22Rv1 (cell line): Measurements from ENCODE around the gene ARSK.

Source experiments
- H3K27ac ChIP-seq: fragments of 450-650 bp; 2 replicates; pipeline ENCODE4 v1.5.1; 2017
- CTCF ChIP-seq: fragments of 450-650 bp; IDR thresholded peaks from 2 replicates; pipeline ENCODE4 v1.5.1; 2017; ENCODE audit warnings: mild to moderate bottlenecking
- ZFX ChIP-seq: fragments of 450-650 bp; IDR thresholded peaks from 2 replicates; pipeline ENCODE4 v1.6.1; 2017; ENCODE audit warnings: antibody characterized with exemption, borderline replicate concordance

Gene ARSK

GRCh38 chr5:95533106-95533505, 21.8 kb upstream of the ARSK start:
- no peak overlapping the region for H3K27ac ChIP-seq
- no peak for TF ChIP-seq ZFX
- TF ChIP-seq CTCF: no peak

GRCh38 chr5:95533761-95534160, 21.1 kb upstream of the ARSK start:
- TF ChIP-seq CTCF: no peak
- no peak for TF ChIP-seq ZFX
- H3K27ac ChIP-seq: no peak overlapping the region

GRCh38 chr5:95537501-95537900, 17.4 kb upstream of the ARSK start:
- no peak for TF ChIP-seq CTCF
- TF ChIP-seq ZFX: no peak
- H3K27ac ChIP-seq: no peak overlapping the region

- H3K27ac ChIP-seq: peak overlapping the region; percentile 39
- TF ChIP-seq ZFX (no peak), CTCF (no peak)
Observed at GRCh38 chr5:95543017-95543705, 11.7 kb upstream of the ARSK start.

- TF ChIP-seq CTCF: no peak
- no peak for TF ChIP-seq ZFX
- no peak overlapping the region for H3K27ac ChIP-seq
Observed at GRCh38 chr5:95549030-95549429, 5.9 kb upstream of the ARSK start.

- TF ChIP-seq CTCF: no peak
- no peak for TF ChIP-seq ZFX
- H3K27ac ChIP-seq: peak overlapping the region; percentile 72
Observed at GRCh38 chr5:95554331-95554646, 612 bp upstream of the ARSK start.

- peak overlapping the region; percentile 72 for H3K27ac ChIP-seq
- TF ChIP-seq CTCF (no peak), ZFX (no peak)
Observed at GRCh38 chr5:95555553-95555952, 652 bp downstream of the ARSK start.
